ENCODE results near the gene PIANP.
"Not testable (repeated sequence)": the region's sequence is repeated elsewhere in the genome, so short reads cannot be mapped to it uniquely, and the experiment has no call there.

PIANP gene

GRCh38 chr12:6700646-6701051, at the start of gene PIANP:
Gene PIANP (minus strand): TSS chr12:6700815. CDS start chr12:6698061, 2,754 bp downstream.
- DNase-seq, result no peak
- in situ Hi-C loops (cut with MboI; ENCODE audit: low pct_unique_long_range_greater_than_20kb, low sequenced_read_pairs), result no loop called here

GRCh38 chr12:6748761-6749160, 48.1 kb upstream of the PIANP start:
- DNase-seq, result no peak
- in situ Hi-C loops (cut with MboI; ENCODE audit: low pct_unique_long_range_greater_than_20kb, low sequenced_read_pairs), result no loop called here

GRCh38 chr12:6747216-6747615, 46.6 kb upstream of the PIANP start:
- DNase-seq, result no peak
- in situ Hi-C loops (cut with MboI; ENCODE audit: low pct_unique_long_range_greater_than_20kb, low sequenced_read_pairs), result no loop called here

GRCh38 chr12:6745741-6746525, 45.3 kb upstream of the PIANP start:
- DNase-seq, result peak; percentile 87
- in situ Hi-C loops (cut with MboI; ENCODE audit: low pct_unique_long_range_greater_than_20kb, low sequenced_read_pairs), result no loop called here

- DNase-seq; in situ Hi-C loops (cut with MboI; ENCODE audit: low pct_unique_long_range_greater_than_20kb, low sequenced_read_pairs): not testable (repeated sequence)
Observed at GRCh38 chr12:6743300-6743699, 42.7 kb upstream of the PIANP start.

- in situ Hi-C loops (cut with MboI; ENCODE audit: low pct_unique_long_range_greater_than_20kb, low sequenced_read_pairs), result no loop called here
- no peak for DNase-seq
Observed at GRCh38 chr12:6742834-6743233, 42.2 kb upstream of the PIANP start.

- in situ Hi-C loops (cut with MboI; ENCODE audit: low pct_unique_long_range_greater_than_20kb, low sequenced_read_pairs); DNase-seq: not testable (repeated sequence)
Observed at GRCh38 chr12:6742080-6742479, 41.5 kb upstream of the PIANP start.

GRCh38 chr12:6736754-6737153, 36.1 kb upstream of the PIANP start:
- DNase-seq, result no peak
- in situ Hi-C loops (cut with MboI; ENCODE audit: low pct_unique_long_range_greater_than_20kb, low sequenced_read_pairs), result no loop called here

GRCh38 chr12:6735448-6736191, 35.0 kb upstream of the PIANP start:
- in situ Hi-C loops (cut with MboI; ENCODE audit: low pct_unique_long_range_greater_than_20kb, low sequenced_read_pairs), result no loop called here

GRCh38 chr12:6734506-6735387, 34.1 kb upstream of the PIANP start:
- no peak for DNase-seq
- in situ Hi-C loops (cut with MboI; ENCODE audit: low pct_unique_long_range_greater_than_20kb, low sequenced_read_pairs), result no loop called here

More at GRCh38 chr12:6735448-6736191, 35.0 kb upstream of the PIANP start:
- DNase-seq, result peak; percentile 70

- no peak for DNase-seq
- in situ Hi-C loops (cut with MboI; ENCODE audit: low pct_unique_long_range_greater_than_20kb, low sequenced_read_pairs), result no loop called here
Observed at GRCh38 chr12:6730169-6730568, 29.6 kb upstream of the PIANP start.

- DNase-seq, result no peak
- in situ Hi-C loops (cut with MboI; ENCODE audit: low pct_unique_long_range_greater_than_20kb, low sequenced_read_pairs), result no loop called here
Observed at GRCh38 chr12:6729186-6729585, 28.6 kb upstream of the PIANP start.

GRCh38 chr12:6725350-6725749, 24.7 kb upstream of the PIANP start:
- no peak for DNase-seq
- in situ Hi-C loops (cut with MboI; ENCODE audit: low pct_unique_long_range_greater_than_20kb, low sequenced_read_pairs), result no loop called here

- in situ Hi-C loops (cut with MboI; ENCODE audit: low pct_unique_long_range_greater_than_20kb, low sequenced_read_pairs), result no loop called here
- DNase-seq, result peak; percentile 54
Observed at GRCh38 chr12:6724409-6724797, 23.8 kb upstream of the PIANP start.

- in situ Hi-C loops (cut with MboI; ENCODE audit: low pct_unique_long_range_greater_than_20kb, low sequenced_read_pairs), result no loop called here
- peak; percentile 99 for DNase-seq
Observed at GRCh38 chr12:6723607-6724408, 23.2 kb upstream of the PIANP start, which contains the start of gene COPS7A. Gene COPS7A (plus strand): TSS chr12:6724046. CDS start chr12:6724657, 611 bp downstream.

- in situ Hi-C loops (cut with MboI; ENCODE audit: low pct_unique_long_range_greater_than_20kb, low sequenced_read_pairs), result no loop called here
- DNase-seq, result no peak
Observed at GRCh38 chr12:6722863-6723262, 22.2 kb upstream of the PIANP start.

- DNase-seq, result no peak
- in situ Hi-C loops (cut with MboI; ENCODE audit: low pct_unique_long_range_greater_than_20kb, low sequenced_read_pairs), result no loop called here
Observed at GRCh38 chr12:6716874-6717437, 16.3 kb upstream of the PIANP start.

All from KBM-7 (cell line).